KOPT-K1 (cell line): ENCODE measurements around the gene FANCC.
A peak's percentile ranks its signal among the peaks of the same experiment; 100 is the strongest.

Source experiments
- H3K27ac ChIP-seq: fragments of 200-600 bp; sonication (generic); 2 replicates; pipeline ENCODE4 v1.5.1; 2016; ENCODE audit warnings: antibody characterized with exemption, mild to moderate bottlenecking, low read depth, low read length; ENCODE audit not compliant: poor library complexity, severe bottlenecking
- H3K36me3 ChIP-seq: fragments of 200-600 bp; sonication (generic); 2 replicates; pipeline ENCODE4 v1.5.1; 2017; ENCODE audit warnings: antibody characterized with exemption, mild to moderate bottlenecking, low read length, moderate library complexity; ENCODE audit not compliant: insufficient read depth
- H3K9me3 ChIP-seq: fragments of 200-600 bp; sonication (generic); 2 replicates; pipeline ENCODE4 v1.5.1; 2017; ENCODE audit warnings: antibody characterized with exemption, low read length, mild to moderate bottlenecking; ENCODE audit not compliant: insufficient read depth, poor library complexity, severe bottlenecking

Gene FANCC

DNA sequence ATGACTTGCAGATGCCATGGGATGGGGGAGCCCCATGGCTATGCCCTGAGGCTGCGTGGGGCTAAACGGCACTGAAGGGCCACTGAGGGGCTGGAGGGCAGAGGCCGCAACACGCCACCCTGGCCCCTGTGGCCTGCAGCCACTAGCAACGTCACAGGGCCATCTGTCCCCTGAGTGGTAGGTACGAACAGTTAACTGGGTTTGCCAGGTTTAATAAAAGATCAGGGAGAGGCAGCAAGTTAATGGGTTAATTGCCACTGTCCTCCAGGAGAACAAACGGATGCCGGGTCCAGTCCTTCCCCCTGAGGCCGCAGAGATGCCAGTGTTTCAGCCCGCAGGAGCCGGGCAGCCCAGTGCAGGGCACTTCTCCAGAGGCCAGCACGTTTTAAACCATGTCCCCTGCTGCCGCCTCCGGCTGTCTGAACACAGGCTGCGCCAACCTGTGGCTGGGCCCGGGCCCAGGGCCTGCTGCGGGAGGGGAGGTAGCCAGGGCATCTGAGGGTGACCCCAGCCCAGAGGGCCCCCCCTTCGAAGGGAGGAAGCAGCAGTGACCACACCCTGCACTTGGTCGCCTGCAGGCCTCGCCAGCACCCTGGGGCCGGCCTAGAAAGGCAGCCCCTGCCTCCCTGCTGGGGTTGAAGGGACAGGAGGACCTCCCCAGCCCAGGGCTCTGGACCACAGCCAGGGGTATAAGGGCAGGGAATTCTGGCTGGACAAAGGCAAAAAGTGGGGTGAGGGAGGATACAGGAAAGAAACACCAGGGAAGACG is 227.3 kb downstream of the FANCC start:
- no peaks in the 10 kb centered on the region for H3K36me3 ChIP-seq
- peak overlapping the region; percentile 48 for H3K27ac ChIP-seq
- H3K9me3 ChIP-seq = no peaks in the 10 kb centered on the region

DNA sequence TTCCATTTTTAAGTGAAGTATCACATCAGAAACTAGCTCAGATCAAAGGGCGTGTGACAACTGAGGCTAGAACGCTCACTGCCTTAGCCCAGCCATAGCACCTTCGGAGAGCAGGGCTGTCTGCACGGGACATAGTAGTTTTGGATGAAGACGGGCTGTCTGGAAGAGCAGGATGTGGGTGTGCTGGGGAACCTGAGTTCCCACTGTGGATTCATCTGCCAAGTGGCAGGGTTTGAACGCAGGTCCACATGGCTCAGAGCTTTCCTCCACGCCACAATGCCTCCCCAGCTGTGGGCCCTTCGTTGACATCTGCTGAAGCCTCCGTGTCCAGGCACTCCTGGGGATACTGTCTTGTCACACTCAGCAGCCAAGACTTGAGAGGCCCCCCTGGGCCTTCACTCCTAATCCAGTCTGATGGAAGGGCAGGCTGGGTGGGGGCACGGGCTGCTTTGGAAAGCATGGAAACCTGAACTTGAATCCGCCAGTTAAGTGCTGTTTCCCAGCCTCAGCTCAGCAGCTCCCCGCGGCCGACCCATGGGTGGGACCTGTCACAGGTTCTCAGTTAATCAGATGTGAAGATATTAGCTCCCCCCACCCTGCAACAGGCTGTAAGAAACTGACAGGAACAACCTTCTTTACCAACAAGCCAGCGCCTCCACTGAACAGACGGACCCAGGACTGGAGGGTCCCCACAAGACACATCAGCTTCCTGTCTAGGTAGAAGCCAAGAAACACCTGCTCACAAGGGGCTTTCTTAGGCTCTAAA is 228.1 kb downstream of the FANCC start:
- Histone ChIP-seq H3K27ac (peak overlapping the region; percentile 48), H3K36me3 (no peaks in the 10 kb centered on the region), H3K9me3 (no peaks in the 10 kb centered on the region)

DNA sequence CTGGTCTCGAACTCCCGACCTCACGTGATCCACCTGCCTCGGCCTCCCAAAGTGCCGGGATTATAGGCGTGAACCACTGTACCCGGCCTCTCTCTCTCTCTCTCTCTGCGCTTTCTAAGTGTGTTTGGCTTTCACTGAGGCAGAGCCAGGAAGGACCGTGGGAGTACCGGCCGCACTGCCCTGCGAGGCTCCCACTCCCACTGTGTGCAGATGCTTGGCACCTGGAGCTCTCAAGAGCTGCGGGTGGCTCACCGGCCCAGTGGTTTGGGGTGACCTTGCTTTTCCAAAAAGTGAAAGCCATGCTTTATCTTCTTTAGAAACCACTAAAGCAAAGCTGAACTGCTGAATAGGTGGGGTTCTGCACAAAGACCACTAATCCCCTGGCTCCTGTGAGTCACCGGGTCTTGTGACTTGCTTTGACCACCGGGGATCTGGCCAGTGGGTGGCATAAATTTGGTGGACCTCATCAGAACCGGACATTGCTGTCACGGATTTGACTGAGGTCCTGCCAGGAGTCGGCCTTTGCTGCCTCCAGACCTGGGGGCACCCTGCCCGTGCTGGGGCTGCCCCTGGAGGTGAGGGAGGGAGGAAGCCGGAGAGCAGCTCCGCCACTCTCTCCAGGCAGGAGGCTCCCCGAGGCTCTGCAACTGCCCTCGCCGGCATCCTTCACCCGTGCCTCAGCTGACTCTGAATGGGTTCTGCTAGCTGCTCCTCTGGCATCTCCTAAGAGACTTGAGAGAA is 228.9 kb downstream of the FANCC start:
- Histone ChIP-seq H3K36me3 (no peaks in the 10 kb centered on the region), H3K9me3 (no peaks in the 10 kb centered on the region), H3K27ac (peak overlapping the region; percentile 48)

DNA sequence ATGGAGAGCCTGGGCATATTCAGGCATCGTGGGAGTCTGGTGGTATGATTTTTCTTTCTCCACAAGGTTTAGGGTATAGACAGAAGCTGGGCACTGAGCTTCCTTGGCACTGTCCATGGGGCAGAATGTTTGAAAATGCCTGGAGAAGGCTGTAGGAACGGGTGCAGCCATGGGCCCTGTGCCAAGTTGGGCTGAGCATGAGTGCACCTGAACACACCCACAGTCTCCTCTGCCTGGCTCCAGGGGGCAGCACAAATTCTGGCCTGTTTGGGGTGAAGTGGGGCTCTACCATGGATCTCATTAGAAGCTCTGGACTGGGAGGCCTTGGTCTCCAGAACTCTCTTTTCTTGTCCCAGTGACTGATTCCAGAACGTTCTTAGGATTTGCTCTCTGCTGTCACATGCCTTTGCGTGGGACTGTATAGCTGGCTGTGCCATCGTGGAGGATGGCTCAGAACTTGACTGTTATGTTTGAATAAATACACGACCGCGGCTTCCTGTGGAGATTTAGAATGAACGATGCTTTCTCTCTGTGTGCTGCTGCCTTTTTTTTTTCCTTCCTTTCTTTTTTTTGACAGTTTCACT is 229.8 kb downstream of the FANCC start:
- no peaks in the 10 kb centered on the region for H3K9me3 ChIP-seq
- no peak overlapping the region for H3K27ac ChIP-seq
- H3K36me3 ChIP-seq = no peaks in the 10 kb centered on the region

DNA sequence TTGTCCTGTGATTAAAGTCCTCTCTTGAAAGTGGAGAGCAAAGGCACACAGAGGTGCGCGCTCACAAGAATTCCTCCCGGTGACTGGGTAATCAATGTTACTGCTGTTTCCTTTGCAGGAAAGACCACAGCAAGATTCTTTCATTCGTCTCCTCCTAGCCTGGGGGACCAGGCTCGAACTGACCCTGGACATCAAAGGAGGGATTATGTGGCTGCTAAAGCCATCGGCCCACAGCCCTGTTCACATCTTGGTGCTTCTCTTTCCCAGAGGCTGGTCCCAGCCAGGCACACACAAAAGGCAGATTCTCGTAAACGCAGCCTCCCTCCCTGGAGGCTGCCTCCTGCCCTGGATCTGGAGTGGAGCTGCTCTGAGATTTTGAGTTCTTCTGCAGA is 230.9 kb downstream of the FANCC start:
- Histone ChIP-seq H3K9me3 (no peaks in the 10 kb centered on the region), H3K27ac (no peak overlapping the region), H3K36me3 (no peaks in the 10 kb centered on the region)

DNA sequence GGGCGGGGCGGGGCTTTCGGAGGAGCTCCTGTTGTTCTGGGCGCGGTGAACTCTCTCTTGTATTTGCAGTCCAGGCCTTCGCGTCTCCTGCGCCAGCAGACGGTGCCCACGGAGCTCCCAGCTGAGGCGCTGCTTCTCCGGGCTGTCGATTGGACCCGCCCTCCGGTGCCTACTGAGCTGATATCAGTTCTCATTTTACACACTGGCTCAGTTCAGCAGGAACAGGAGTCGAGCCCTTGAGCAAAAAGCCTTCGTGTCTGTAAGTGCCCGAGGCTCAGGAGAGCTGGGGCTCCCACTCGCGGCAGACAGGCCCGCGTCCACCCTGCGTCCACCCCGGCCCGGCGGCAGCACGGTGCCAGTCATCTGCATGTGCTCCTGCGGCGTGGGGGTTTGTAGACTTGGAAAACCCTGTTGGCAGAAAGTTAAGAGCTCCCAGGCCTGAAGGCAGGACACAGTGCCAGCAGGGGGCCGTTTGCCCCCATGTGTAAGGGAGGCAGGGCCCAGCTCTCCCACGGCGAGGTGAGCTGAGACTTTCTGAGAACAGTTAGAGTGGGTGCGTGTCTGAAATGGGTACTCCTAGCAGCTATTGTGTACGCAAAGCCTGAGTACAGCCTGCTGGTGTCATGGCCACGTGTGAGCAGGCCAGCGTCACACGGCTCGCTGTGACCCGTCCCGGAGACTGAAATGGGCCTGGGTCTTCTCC is 231.5 kb downstream of the FANCC start:
- H3K27ac ChIP-seq = no peak overlapping the region
- H3K9me3 ChIP-seq = no peaks in the 10 kb centered on the region
- H3K36me3 ChIP-seq = no peaks in the 10 kb centered on the region

DNA sequence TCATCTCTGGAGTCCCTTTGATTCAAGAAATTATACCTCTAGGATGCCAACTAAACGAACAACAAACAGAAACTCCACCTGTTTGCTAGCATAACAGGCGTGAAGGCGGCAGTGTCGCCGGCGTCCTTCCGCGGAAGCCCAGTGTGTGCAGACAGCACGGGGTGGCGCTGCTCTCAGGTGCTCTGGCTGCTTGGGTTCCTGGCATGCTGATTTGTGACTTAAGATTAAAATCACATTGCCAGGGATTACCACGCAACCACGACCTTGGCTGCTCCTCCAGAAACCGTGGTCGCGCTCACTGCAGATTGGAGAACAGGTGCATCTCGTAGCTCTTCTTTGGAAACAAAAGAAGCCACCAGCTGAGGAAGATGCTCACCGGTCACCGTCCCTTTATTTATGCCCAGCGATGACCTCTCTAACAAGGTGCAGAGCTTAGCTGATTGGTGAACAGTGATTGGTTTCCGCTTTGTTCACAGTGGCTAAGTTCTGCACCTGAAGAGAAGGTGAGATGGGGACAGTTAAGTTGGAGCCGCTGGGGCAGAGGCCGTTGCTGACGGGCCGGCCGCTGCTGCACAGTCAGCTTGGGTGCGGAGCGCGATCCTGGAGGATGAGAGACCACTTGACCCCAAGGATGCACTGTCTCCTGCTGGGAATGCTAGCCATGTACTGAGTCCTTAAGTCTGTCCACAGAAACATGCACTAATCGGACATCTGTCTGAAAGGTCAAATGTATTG is 232.3 kb downstream of the FANCC start:
- Histone ChIP-seq H3K36me3 (no peaks in the 10 kb centered on the region), H3K9me3 (no peaks in the 10 kb centered on the region), H3K27ac (no peak overlapping the region)

DNA sequence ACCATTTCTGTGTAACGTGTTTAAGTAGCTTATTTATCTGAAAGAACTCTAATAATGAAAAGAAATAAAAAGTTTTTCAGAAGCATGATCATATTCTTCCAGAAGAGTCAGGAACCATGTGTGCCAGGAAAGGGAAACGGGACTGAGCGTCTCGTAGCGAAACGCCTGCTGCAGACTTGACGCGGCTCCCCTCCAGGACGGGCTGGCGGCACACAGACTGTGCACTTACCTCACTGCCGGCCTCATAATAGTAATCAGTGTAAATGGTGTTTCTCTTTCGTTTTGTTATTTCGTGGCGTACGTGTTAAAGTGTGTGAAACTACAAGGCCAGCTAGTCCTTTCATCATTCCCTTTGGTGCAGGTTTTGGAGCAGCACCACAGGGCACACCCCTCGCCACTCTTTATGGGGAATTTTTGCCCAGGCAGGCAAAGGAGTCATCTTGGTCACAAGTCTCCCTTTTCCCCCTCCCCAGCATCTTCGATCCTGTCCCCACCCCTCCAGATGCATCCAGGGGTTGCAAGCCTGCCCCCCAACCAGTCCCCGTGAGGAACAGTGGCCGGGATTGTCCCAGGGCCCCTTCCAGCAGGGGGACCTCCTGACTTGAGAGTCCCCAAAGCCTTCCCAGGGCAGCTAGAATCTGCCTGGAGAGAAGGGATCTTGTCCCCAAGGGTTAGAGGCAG is 233.1 kb downstream of the FANCC start:
- Histone ChIP-seq H3K27ac (no peak overlapping the region), H3K36me3 (no peaks in the 10 kb centered on the region), H3K9me3 (no peaks in the 10 kb centered on the region)

DNA sequence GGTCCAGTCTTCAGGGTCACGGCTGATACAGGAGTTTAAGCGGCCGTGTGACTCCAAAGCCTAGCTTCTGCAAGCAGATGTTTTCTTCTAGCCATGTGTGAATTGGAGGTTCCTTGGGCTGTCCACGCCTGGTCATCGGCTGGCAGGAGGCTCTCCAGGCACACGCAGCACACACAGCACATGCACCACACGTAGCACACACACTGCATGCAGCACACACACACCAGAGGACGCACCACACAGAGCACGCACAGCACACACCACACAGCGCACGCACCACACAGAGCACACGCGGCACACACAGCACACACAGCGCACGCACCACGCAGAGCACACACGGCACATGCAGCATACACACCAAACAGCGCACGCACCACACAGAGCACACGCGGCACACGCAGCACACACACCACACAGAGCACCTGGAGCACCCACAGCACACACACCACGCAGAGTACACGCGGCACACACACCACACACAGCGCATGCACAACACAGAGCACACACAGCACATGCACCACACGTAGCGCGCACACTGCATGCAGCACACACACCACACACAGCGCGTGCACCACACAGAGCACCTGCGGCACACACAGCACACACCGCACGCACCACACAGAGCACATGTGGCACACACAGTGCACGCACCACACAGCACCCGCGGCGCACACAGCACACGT is 234.3 kb downstream of the FANCC start:
- no peaks in the 10 kb centered on the region for H3K36me3 ChIP-seq
- no peaks in the 10 kb centered on the region for H3K9me3 ChIP-seq
- no peak overlapping the region for H3K27ac ChIP-seq

DNA sequence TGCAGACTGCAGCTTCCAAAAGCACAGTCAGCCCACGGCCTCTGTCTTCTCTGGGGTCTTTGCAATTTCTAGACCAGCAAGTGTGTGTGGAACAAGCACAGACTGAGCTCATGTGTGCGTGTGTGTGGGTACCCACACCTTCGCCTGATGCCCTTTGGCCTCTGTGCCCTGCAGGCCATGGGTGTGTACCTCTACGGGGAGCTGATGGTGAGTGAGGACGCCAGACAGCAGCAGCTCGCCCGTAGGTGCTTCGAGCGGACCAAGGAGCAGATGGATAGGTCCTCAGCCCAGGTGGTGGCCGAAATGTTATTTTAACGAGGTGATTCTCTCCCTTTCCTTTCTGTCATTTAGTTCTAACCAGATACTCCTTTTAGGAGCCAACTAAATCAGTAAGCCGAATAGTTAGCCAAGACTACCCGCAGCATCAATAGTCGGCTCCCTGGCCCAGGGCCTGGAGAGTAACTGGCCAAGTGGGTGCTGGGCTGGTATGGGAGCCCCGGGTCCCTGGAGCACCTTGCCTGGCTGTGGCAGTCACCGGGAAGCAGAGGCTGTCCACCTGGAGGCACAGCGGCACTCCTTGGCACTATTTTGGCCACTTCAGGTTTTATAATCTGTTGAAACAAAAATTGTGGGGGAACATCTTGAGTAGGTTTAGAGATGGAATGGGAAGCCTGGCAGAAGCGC is 235.0 kb downstream of the FANCC start:
- H3K27ac ChIP-seq = no peak overlapping the region
- no peaks in the 10 kb centered on the region for H3K9me3 ChIP-seq
- H3K36me3 ChIP-seq = no peaks in the 10 kb centered on the region

DNA sequence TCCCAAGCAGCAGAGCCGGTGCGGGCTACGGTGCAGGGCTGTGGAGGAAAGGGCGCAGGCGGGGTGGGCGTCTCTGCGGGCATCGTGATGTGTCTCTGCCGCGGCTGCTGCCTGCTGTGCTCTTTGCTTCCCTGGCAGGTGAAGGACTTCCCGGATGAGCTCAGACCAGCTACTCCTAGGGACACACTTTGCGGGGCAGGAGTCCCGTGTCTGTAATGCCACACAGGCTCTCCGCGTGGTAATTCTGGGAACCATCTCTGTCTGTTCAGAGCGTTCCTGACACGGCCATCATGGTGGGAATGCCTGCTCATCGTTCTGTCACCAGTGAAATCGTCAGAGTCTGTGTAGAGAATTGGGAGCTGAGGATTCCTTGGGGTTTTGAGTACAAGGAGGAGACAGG is 235.5 kb downstream of the FANCC start:
- Histone ChIP-seq H3K9me3 (no peaks in the 10 kb centered on the region), H3K36me3 (no peaks in the 10 kb centered on the region), H3K27ac (no peak overlapping the region)

DNA sequence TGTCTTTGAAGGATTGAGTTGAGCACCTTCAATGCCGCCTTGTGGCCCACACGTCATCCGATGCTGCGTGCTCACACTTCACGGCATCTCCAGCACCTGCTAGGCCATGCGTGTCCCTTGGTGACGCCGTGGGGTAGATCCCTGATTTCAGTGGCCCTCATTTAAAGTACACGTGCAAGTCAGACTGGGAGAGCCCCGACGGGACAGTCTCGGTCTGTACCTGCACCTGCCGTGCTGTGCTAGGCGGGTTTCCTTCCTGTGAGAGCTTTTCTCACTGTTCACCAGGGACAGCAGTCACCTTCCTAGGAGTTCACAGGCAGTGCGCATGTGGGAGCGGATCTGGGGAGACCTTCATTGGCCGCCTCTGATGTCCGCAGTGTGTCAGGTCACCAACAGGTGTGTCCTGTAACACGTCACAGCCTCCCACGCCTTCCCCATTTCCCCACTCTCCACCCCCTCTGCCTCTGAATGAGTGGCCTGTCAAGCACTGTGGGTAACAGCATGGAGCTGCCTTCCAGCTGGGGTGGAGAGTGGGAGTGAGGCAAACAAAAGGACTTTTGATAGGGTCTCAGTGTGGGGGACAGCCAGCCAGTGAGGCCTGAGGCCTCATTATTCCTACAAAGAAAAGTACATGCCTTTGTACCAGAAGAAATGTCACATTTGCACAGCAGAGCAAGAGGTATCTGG is 236.4 kb downstream of the FANCC start:
- Histone ChIP-seq H3K36me3 (no peaks in the 10 kb centered on the region), H3K27ac (no peak overlapping the region), H3K9me3 (no peaks in the 10 kb centered on the region)
